ENCODE data around the gene ZFAND3. TPM values are rescaled to one million over a fixed set of nuclear protein-coding genes. Genes with fewer than 3 reads are reported as not detected.

Gene ZFAND3
- total RNA-seq, 1 donor from 2014 or later: 131 TPM

DNA sequence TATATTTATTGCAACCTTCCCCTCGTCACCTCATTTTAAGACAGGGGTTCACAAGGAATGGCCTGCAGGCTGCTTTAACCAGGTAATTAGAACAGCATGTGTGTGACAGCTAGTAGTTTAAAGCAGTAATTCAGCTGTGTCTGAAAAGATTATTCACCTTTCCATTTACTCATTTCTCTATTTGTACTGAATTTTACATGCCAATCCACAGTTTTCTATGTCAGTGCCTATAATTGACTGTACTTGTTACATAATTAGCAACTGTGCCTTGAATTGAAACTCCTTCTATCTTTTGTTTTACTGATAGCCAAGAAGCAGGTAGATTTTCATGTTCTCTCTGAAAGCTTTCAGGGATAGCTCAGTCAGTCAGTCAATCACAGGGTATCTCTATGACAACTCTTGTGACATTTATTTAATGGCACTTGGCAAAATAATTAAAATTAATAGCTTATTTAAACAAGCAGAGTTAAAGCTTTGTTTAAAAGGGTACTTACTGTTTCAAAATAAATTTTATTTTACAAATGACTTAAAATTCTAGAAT is 214.0 kb downstream of the ZFAND3 start:
- Histone ChIP-seq H3K36me3 (ENCODE audit: insufficient read depth, low read length) (no peaks in the 10 kb centered on the region), H2AFZ (ENCODE audit: low read depth, low read length) (no peak overlapping the region), H3K27ac (ENCODE audit: low read depth, low read length) (no peak overlapping the region), H3K4me2 (ENCODE audit: low read length) (no peak overlapping the region), H3K27me3 (ENCODE audit: insufficient read depth, low read length) (no peaks in the 10 kb centered on the region), H3K4me3 (ENCODE audit: insufficient read depth, low read depth, low read length) (no peak overlapping the region), H3K4me1 (ENCODE audit: insufficient read depth, low read length) (no peaks in the 10 kb centered on the region), H4K20me1 (ENCODE audit: insufficient read depth, low read length) (peaks cover 86% of the 10 kb centered on the region), H3K9me3 (ENCODE audit: insufficient read depth, low read depth, low read length) (no peaks in the 10 kb centered on the region), H3K79me2 (ENCODE audit: insufficient read depth, low read length) (peaks cover 86% of the 10 kb centered on the region), H3K9ac (ENCODE audit: low read length) (no peak overlapping the region)
- Mint-ChIP-seq H3K4me3 (ENCODE audit: unreplicated experiment) (no peak overlapping the region), H3K27me3 (ENCODE audit: low read depth, unreplicated experiment) (no peaks in the 10 kb centered on the region), H3K9me3 (ENCODE audit: unreplicated experiment) (no peaks in the 10 kb centered on the region), H3K27ac (ENCODE audit: unreplicated experiment) (no peak overlapping the region), H3K36me3 (ENCODE audit: low read depth, unreplicated experiment) (peaks cover 7% of the 10 kb centered on the region), H3K4me1 (ENCODE audit: low read depth, unreplicated experiment) (peaks cover 35% of the 10 kb centered on the region)
- DNase-seq (ENCODE audit: low read depth) (no peak), FAIRE-seq (no peak)
- TF ChIP-seq, protein P1, sequence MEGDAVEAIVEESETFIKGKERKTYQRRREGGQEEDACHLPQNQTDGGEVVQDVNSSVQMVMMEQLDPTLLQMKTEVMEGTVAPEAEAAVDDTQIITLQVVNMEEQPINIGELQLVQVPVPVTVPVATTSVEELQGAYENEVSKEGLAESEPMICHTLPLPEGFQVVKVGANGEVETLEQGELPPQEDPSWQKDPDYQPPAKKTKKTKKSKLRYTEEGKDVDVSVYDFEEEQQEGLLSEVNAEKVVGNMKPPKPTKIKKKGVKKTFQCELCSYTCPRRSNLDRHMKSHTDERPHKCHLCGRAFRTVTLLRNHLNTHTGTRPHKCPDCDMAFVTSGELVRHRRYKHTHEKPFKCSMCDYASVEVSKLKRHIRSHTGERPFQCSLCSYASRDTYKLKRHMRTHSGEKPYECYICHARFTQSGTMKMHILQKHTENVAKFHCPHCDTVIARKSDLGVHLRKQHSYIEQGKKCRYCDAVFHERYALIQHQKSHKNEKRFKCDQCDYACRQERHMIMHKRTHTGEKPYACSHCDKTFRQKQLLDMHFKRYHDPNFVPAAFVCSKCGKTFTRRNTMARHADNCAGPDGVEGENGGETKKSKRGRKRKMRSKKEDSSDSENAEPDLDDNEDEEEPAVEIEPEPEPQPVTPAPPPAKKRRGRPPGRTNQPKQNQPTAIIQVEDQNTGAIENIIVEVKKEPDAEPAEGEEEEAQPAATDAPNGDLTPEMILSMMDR (IDR thresholded peaks at IDR 0.05; ENCODE audit: insufficient read depth, low read depth, low read length): no peak
- TF ChIP-seq EZH2 (IDR thresholded peaks at IDR 0.05; ENCODE audit: insufficient read depth, low read length): no peak

DNA sequence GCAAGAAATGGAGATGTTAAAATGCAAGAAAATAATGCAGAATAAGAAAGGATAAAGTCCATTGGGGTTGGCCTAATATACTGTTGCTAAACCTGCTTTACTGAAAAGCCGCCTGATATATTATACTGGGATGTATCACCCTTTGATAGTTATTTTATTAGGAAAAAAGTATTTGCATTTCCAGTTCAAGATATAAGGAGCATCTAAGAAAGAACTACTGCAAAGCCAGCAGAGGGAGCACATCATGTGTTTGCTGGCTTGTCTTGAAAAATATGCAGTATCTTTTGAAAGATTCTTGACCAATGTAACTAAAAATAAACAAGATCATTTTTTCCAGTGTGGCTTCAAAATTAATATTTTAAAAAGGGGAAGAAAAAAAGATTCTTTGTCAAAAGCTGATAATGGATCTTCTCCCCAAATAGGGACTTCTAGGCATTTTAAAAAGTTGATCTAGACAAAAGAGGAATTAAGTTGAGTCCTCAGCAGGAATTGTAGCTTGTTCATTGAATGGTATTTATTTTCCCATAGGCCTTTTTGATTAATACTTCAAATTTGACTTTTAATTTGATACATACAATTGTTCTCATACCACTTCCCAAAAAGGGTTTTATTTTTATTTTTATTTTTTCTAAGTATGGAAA is 214.9 kb downstream of the ZFAND3 start:
- H4K20me1 ChIP-seq (ENCODE audit: insufficient read depth, low read length): peaks cover 86% of the 10 kb centered on the region
- no peak overlapping the region for H3K4me3 ChIP-seq (ENCODE audit: insufficient read depth, low read depth, low read length)
- H3K9ac ChIP-seq (ENCODE audit: low read length): no peak overlapping the region
- Mint-ChIP-seq H3K9me3 (ENCODE audit: unreplicated experiment) (no peaks in the 10 kb centered on the region), H3K4me3 (ENCODE audit: unreplicated experiment) (no peak overlapping the region), H3K27me3 (ENCODE audit: low read depth, unreplicated experiment) (no peaks in the 10 kb centered on the region), H3K4me1 (ENCODE audit: low read depth, unreplicated experiment) (peaks cover 32% of the 10 kb centered on the region), H3K27ac (ENCODE audit: unreplicated experiment) (no peak overlapping the region), H3K36me3 (ENCODE audit: low read depth, unreplicated experiment) (peaks cover 9% of the 10 kb centered on the region)
- H3K36me3 ChIP-seq (ENCODE audit: insufficient read depth, low read length): no peaks in the 10 kb centered on the region
- no peak overlapping the region for H3K4me2 ChIP-seq (ENCODE audit: low read length)
- no peaks in the 10 kb centered on the region for H3K9me3 ChIP-seq (ENCODE audit: insufficient read depth, low read depth, low read length)
- TF ChIP-seq, protein P1 (IDR thresholded peaks at IDR 0.05; ENCODE audit: insufficient read depth, low read depth, low read length): peak; percentile 69
- no peak for TF ChIP-seq EZH2 (IDR thresholded peaks at IDR 0.05; ENCODE audit: insufficient read depth, low read length)
- H3K27me3 ChIP-seq (ENCODE audit: insufficient read depth, low read length): no peaks in the 10 kb centered on the region
- H2AFZ ChIP-seq (ENCODE audit: low read depth, low read length): no peak overlapping the region
- H3K27ac ChIP-seq (ENCODE audit: low read depth, low read length): no peak overlapping the region
- no peak for FAIRE-seq
- no peaks in the 10 kb centered on the region for H3K4me1 ChIP-seq (ENCODE audit: insufficient read depth, low read length)
- peaks cover 83% of the 10 kb centered on the region for H3K79me2 ChIP-seq (ENCODE audit: insufficient read depth, low read length)
- peak; percentile 44 for DNase-seq (ENCODE audit: low read depth)

DNA sequence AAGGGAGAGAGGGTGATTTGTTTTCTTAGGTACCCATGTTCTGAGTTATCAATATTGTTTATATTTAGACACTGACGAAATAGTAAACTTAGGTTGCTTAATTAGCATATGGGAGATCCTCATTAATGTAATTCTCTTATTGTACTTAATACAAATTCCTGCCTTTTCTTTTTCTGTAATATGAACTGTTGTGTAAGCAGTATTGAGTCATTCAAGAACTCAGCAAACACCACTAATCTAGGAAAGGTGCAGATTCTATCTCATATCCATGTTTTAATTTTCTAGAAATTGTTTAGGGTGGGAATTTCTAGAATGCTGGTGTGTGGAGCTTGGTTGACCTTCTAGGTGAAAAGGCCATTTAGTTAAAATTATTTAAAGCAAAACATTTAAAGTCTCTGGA is 216.0 kb downstream of the ZFAND3 start:
- TF ChIP-seq, protein P1 (IDR thresholded peaks at IDR 0.05; ENCODE audit: insufficient read depth, low read depth, low read length): no peak
- no peak for TF ChIP-seq EZH2 (IDR thresholded peaks at IDR 0.05; ENCODE audit: insufficient read depth, low read length)
- FAIRE-seq (no peak), DNase-seq (ENCODE audit: low read depth) (no peak)
- H3K36me3 Mint-ChIP-seq (ENCODE audit: low read depth, unreplicated experiment): peaks cover 9% of the 10 kb centered on the region
- Histone ChIP-seq H3K4me1 (ENCODE audit: insufficient read depth, low read length) (no peaks in the 10 kb centered on the region), H3K9ac (ENCODE audit: low read length) (no peak overlapping the region), H3K4me3 (ENCODE audit: insufficient read depth, low read depth, low read length) (no peak overlapping the region), H3K9me3 (ENCODE audit: insufficient read depth, low read depth, low read length) (no peaks in the 10 kb centered on the region), H3K79me2 (ENCODE audit: insufficient read depth, low read length) (peaks cover 83% of the 10 kb centered on the region), H2AFZ (ENCODE audit: low read depth, low read length) (no peak overlapping the region), H3K27ac (ENCODE audit: low read depth, low read length) (no peak overlapping the region), H3K4me2 (ENCODE audit: low read length) (no peak overlapping the region), H4K20me1 (ENCODE audit: insufficient read depth, low read length) (peaks cover 81% of the 10 kb centered on the region), H3K36me3 (ENCODE audit: insufficient read depth, low read length) (no peaks in the 10 kb centered on the region), H3K27me3 (ENCODE audit: insufficient read depth, low read length) (no peaks in the 10 kb centered on the region)
- peaks cover 34% of the 10 kb centered on the region for H3K4me1 Mint-ChIP-seq (ENCODE audit: low read depth, unreplicated experiment)
- no peak overlapping the region for H3K4me3 Mint-ChIP-seq (ENCODE audit: unreplicated experiment)
- peak overlapping the region; percentile 12 for H3K27ac Mint-ChIP-seq (ENCODE audit: unreplicated experiment)
- no peaks in the 10 kb centered on the region for H3K9me3 Mint-ChIP-seq (ENCODE audit: unreplicated experiment)
- H3K27me3 Mint-ChIP-seq (ENCODE audit: low read depth, unreplicated experiment): no peaks in the 10 kb centered on the region

Data from astrocyte (in vitro differentiated cells and primary cell).